T-helper 9 cell (primary cell): ENCODE results near the gene LRRC37A.
"Not testable (repeated sequence)": the region's sequence is repeated elsewhere in the genome, so short reads cannot be mapped to it uniquely, and the experiment has no call there.

ENCODE experiments used
- DNase-seq: peaks from one replicate; pipeline ENCODE4 v3.0.0-alpha.2; 2020
- total RNA-seq, 2 donors: gene quantifications; one replicate each; lab custom pipeline; 2026; lab: John Stamatoyannopoulos, UW

LRRC37A gene
- total RNA-seq, result 0.91 to 1.4 reads per million in 2 donors

DNA sequence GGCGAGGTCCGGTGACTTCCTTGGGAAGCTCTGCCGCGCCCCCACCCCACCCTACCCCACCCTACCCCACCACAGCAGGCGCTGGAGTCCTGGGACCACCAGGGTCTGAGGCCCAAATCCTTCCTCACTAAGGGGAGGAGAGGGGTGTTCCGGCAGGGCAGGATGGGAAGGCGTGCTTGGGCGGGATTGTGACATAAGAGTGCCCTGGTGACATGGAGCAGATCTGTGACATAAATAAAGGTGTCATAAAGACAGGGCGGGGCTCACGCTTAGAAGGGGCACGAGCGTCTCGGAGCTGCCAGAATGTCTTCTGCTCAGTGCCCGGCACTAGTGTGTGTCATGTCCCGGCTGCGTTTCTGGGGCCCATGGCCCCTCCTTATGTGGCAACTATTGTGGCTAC, at the start of gene LRRC37A:
Gene LRRC37A (plus strand): TSS at position 301 of the 400 bp plus-strand sequence. CDS start 3 bp downstream, at position 304.
- DNase-seq, result not testable (repeated sequence)

DNA sequence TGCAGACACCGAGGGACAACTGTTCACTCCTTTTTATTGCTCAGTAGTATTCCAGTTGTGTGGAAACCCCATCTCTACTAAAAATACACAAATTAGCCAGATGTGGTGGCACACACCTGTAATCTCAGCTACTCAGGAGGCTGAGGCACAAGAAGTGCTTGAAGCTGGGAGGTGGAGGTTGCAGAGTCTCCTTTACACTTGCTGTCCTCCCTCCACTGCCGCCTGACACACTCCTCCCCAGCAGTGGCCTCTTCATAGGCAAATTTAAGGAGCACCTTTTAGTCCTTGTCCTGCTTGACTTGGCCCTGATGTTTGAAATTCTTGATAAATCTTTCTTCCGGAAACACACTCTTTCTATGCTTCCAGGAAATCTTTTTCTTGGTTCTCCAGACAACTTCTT, 45.8 kb upstream of the LRRC37A start:
- DNase-seq, result not testable (repeated sequence)

DNA sequence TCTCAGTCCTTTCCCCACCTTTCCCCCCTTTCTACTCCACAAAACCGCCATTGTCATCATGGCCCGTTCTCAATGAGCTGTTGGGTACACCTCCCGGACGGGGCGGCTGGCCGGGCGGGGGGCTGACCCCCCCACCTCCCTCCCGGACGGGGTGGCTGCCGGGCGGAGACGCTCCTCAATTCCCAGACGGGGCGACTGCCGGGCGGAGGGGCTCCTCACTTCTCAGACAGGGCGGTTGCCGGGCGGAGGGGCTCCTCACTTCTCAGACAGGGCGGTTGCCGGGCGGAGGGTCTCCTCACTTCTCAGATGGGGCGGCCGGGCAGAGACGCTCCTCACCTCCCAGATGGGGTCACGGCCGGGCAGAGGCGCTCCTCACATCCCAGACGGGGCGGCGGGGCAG, 42.1 kb upstream of the LRRC37A start:
- DNase-seq, result not testable (repeated sequence)

DNA sequence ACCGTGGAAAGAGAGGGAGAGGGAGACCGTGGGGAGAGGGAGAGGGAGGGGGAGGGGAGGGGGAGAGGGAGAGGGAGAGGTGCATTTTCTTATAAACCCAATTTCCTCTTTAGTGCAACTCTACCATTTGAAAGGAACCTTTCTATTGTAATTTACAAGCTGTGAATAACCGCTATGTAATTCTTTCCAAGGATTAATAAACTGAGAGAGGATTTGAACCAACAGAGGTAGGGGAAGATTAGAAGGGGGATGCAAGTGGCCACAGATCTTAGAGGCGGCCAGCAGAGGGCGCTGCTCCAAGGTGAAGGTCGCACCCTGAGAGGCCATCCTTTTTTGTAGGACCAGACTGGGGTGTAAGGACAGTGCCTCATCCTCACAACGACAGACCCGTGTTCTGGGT, 41.2 kb upstream of the LRRC37A start:
- peak; percentile 79 for DNase-seq

DNA sequence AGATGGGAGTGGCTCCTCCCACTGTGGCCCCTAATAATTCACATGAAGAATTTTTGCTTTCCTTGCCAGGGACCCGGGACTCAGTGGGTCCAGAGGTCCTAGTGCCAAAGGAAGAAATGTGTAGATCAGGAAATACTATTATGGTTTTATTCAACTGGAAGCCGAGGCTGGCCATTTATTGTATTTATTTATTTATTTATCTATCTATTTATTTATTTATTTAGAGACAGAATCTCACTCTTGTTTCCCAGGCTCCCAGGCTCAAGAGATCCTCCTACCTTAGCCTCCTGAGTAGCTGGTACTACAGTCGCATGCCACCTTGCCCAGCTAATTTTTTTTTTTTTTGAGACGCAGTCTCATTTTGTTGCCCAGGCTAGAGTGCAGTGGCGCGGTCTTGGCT, 40.7 kb upstream of the LRRC37A start:
- not testable (repeated sequence) for DNase-seq

DNA sequence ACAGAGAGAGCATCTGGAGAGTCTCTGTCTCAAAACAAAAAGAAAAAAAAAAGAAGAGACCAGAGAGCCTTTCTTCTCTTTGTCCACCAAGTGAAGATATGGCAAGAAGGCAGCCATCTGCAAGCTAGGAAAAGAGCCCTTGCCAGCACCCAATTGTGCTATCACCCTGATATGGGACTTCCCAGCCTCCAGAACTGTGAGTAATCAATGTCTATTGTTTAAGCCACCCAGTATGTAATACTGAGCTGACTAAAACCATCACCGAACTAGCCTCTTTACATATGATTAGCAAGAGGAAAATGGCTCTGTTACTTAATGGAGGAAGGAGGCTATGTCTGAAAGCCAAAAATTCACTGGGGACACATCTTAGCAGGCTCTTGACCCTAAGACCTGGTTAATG, 38.6 kb upstream of the LRRC37A start:
- not testable (repeated sequence) for DNase-seq

DNA sequence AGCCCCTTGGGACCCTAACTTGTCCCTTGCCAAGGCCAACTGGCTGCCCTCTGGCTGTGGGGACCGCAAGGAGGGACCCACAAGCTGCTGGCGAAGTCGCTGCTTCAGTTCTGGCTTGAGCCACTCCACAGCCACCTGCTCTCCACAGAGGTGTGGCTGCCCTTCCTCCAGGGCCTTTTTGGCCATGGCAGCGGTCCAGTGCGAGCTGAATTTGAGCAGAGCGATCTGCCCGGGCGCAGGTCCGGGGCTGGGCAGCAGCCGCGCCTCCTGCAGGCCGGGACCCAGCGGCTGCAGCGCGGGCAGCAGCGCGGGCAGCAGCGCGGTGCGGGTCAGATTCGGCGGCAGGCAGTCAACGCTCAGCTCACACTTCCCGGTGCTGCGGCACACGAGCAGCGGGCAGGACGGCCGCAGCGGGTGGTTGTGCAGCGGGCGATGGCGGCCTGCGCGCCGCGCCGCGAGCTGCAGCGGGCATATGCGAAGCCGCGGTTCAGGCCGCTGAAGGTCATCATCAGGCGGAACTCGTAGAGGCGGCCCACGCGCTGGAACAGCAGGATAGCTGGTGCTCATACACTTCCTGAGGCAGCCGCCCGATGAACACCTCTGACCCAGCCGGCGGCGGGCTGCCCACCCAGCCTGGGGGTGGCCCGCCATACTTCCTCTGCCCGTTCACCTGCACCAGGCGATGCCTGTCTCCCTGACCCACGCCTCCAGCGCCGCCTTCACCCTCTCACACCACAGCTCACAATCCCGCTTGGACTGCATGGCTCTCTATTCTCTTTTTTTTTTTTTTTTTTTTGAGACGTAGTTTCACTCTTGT, 34.9 kb upstream of the LRRC37A start:
- not testable (repeated sequence) for DNase-seq

DNA sequence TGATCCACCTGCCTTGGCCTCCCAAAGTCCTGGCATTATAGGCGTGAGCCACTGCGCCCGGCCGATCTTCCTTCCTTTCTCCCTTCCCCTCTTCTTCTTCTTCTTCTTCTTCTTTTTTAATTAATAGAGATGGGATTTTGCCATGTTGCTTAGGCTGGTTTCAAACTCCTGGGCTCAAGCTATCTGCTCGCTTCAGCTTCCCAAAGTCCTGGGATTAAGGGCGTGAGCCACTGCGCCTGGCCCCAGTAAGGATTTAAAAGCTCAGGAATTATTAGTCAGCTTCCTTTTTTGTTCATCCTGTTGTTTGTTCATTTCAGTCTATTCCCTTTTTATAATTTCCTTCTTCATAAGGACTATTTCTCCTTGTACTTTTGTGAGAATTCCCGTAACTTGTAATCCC, 32.7 kb upstream of the LRRC37A start:
- DNase-seq, result no peak

DNA sequence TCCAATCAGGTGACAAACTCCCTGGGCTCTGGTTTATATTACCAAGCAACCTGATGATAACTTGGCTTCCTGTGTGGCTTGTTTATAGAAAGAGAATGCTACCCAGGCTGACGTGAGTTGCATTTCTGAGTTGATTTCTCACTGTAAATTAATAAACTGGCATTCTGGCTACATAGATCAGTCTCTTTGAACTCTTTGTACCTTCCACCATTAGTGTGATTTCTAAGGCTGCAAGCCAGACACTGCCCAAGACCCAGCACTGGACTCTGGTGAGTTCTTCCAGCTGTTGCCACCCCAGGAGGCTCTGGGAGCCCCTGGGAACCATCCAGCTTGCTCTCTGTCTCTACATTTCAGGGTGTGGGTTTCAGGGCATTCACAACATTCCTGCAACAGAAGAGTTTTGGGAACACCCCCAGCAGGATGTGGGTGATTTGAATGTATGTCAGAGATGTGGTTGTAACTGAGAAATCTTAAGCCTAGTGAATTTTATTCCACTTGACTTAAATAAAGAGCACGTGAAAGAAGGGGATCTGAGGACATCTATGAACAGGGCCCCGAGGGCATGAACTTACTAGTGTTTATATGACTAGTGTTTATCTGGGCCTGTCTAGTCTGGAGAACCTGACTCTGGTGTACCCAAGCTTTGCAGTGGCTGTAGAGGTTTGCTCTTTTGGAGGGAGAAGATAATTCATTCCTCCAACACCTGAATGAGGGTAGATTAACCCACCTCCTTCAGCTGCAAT, 30.3 kb upstream of the LRRC37A start:
- DNase-seq, result no peak

DNA sequence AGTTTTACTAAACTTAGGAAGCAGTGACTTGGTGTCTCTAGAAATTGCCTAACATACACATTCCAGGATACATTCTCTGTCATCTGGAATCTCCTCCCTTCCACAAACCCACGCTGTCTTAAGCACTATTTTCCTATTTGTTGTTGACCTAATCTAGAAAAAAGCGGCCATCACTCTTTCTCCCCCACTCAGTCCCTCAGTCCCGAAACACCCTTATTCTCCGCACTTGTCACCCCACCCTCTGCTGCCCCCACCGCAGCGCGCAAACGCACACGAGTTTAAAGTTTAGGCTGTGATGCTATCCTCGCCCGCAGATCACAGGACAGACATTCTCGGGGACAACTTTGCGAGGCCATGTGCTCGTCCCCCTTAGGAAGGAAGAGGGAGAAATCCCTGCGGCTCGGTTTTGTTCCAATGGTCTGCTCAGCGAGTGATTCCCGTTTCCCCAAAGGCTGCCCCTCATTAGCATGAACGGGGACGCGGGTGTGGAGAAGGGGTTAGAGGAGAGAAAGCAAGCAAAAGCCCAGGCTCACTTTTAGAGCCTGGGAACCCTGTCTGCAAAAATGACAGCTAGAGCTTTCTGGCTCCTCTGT, 28.8 kb upstream of the LRRC37A start:
- not testable (repeated sequence) for DNase-seq

DNA sequence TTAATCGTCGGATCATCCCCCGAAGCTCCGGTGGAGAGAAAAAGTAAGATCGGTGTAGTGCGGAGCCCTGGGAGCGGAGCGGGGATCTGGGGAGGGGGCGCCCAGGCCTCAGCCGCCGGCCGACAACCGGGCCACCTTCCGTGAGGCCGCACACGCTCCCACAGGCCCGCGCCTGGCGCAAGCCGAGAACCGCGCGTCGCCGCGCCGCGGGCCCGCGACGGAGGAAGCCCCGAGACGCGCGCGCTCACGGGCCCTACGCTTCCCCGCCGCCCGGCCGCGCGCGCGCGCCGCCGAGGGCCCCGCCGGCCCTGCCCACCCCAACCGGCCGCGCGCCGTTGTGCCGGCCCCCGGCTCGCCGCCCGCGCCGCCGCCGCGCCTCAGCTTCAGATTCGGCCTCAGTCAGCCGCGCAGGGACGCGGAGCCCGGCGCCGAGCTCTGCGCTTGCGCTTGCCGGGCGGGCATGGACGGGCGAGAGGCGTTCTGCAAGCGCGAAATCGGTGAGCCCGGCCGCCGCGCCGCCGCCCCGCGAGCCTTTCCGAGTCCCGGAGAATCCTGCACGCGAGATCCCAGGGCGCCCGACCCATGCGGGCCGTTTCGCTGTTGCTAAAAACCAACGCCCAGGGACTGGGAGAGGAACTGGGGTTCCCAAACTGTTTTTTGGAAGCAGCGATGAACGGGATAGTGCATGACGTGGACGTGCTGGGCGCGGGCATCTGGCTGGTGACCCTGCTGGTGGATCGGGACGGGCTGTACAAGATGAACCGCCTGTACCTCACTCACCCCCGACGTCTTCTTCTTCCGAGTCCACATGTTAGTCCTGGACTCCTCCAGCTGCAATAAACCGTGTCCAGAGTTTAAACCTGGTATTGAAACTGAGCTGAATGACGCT, 28.0 kb upstream of the LRRC37A start:
- DNase-seq, result peak; percentile 79

DNA sequence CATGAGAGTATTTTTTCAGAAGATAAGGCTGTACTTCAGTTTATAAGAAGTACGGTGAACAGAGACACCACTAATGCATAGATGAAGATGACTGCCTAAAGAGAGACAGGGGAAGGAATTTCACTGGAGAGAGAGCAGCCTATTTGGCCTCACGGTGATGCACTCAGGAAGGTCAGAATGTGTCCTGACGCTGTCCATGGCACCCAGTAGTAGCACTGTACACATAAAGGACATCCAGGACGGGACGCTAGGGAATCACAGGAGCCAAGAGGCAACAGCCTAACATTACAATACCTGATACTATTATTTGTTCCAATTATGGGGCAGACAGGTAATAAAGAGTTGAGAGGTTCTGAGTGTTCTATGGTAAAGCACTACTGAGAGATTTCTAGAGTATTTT, 24.9 kb upstream of the LRRC37A start:
- no peak for DNase-seq

DNA sequence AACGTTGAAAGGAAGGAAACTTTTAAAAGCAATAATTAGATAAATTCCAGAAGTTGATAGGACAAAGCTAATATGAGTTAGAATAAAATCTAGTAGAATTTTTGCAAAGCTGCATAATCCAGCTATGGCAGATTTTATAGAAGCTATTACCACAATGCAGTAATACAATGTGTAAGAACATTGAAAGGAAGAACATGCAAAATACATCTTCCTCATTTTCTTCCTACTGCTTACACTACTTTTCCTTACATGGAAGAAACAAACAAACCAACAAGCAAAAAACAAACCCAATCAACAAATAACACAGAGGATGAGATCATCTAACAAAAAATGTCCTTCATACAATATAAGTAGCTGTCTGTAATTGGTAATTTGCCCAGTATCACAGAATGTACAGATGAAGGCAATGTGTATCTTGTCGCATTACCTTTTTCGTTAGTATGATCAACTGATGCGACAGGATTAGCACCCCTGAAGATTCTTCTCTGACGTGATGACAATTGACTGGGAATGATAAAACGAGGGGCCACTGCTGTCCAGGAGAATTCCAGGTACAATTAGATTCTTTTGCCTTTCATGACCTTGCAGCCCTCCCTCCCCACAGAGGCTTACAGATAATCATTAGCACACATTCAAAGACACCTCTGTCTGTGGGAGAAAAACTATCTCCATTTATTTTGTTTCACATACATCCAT, 21.2 kb upstream of the LRRC37A start:
- DNase-seq, result no peak

DNA sequence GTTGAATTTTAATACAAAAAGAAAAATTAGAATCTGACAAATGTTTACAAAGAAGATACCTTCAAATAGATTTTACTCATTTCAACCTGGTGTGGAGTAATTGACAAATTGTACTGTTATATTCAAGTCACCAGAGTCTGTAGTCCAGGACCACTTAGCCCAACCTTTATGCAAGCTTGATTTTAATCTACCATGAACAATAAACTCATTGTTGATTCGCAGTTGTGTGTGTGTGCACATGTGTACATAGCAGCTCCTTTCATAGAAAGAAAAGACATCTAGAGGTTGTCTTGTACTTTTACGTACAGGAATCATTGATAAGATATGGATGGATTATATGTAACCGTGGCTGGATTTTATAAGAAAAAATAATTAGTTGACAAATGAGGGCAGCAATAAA, 20.7 kb upstream of the LRRC37A start:
- DNase-seq, result no peak

DNA sequence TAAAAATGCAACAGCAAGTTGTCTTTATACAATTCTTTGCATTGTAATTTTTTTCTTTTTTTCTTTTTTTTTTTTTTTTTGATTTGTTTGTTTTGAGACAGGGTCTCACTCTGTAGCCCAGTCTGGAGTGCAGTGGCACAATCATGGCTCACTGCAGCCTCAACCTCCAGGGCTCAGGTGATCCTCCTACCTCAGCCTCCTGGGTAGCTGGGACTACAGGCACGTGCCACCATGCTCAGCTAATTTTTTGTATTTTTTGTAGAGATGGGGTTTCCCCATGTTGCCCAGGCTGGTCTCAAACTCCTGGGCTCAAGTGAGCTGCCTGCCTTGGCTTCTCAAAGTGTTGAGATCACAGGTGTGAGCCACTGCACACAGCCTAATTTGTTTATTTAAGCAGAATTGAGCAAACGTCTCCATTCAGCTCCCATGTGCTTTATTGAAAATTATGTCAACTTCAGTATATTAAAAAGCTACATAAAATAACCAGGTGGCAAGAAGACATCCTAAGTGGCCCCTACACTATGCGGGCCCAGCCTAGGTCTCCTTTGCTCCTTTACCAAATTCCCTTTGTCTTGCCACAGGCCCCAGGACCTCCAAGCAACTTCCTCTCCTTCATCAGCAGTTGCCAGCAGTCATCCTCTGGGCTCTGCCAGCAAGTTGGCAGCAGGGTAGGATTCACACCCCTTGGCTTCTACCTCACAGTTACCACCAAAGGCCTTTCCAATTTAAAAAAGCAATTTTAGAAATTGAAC, 18.0 kb upstream of the LRRC37A start:
- DNase-seq, result not testable (repeated sequence)

DNA sequence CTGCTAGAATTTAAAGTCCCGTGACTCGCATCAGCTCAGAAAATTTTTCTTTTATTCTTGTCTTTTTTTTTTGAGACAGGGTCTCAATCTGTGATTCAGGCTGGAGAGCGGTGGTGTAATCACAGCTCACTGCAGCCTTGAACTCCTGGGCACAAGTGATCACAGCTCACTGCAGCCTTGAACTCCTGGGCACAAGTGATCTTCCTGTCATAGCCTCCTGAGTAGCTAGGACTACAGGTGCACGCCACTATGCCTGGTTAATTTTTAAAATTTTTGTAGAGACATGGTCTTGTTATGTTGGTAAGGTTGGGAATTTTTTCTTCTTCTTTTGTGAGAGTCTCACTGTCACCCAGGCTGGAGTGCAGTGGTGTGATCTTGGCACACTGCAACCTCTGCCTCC, 13.6 kb upstream of the LRRC37A start:
- not testable (repeated sequence) for DNase-seq

DNA sequence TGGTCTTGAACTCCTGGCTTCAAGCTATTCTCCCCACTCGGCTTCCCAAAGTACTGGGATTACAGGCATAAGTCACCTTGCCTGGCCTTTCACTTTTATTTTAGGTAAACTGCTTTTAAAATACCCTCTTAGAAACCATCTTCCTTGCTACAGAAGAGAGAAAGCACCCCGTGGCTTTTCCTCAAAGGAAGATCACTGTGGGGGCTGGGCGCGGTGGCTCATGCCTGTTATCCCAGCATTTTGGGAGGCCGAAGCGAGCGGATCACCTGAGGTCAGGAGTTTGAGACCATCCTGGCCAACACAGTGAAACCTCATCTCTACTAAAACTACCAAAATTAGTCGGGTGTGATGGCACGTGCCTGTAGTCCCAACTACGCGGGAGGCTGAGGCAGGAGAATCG, 12.3 kb upstream of the LRRC37A start:
- not testable (repeated sequence) for DNase-seq

DNA sequence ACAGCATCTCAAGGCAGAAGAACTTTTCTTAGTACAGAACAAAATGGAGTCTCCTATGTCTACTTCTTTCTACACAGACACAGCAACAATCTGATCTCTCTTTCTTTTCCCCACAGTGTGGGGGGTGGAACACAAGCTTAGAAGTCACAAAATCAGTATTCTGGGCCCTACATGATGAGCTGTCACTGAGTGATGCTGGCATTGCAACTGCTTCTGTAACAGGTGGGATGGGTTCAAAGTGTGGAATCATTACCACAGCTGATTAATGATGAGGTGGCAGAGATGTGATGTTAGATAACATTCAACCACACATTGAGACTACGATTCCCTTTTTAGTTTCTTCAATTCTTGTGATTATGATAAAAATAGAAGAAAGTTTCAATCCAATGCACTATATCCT, 10.5 kb upstream of the LRRC37A start:
- DNase-seq, result not testable (repeated sequence)

DNA sequence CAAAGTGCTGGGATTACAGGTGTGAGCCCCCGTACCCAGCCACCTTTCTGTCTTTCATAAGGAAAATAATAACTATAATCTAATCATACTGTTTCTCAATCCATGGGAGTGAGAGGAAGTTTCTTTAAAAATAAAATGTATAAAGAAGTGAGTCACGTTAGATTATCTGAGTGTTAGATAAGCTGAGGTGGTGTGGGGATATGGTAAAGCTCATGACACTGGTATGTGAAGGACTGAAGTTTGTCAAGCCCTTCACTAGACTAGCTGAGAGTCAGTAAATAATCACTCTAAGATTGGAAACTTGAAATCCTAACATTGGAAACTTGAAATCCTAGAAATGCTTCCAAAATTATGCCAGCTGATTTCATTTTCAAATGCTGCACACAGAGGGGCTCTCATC, 9.4 kb upstream of the LRRC37A start:
- DNase-seq, result not testable (repeated sequence)

DNA sequence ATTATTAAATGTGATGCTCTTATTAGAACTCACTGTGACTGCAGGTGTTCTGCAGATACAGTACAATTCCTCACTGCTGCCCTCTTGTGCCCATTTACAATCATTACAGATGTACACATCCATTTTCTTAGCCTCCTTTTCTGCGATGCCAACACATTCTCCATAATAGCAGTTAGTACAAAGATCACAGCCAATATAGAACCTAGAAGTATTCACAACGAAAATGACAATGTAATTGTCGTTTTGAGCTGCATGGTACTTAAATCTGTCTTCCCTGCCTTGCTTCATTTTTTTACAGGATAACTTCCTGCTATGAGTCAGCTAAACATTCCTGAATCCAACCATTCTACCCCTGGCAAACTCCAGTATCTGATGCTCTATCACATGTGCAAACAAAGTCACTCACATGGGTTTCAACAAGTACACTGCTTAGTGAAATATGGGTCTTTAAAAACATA, 8.1 kb upstream of the LRRC37A start:
- peak; percentile 46 for DNase-seq

DNA sequence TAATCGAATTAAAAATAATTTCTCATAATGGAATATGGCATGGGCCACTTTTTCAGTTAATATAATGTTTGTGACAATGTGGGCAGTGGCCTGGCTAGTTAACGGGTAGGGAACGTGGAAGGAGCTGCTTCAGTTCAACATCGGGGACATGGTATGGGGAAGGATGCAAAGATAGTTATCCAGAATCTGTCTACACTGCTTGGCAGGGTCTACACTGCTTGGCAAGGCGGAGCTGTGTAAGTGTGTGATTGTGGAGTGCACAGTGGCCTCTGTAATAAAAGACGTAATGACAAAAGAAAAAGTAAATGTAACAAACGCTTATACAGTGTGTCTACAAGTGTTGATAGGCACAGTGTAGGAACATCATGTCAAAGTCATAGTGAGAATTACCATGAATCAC, 7.3 kb upstream of the LRRC37A start:
- not testable (repeated sequence) for DNase-seq
